ENCODE data around the gene EPO. TPM values are rescaled to one million over a fixed set of nuclear protein-coding genes. Genes with fewer than 3 reads are reported as not detected.
"Not testable (repeated sequence)": the region's sequence is repeated elsewhere in the genome, so short reads cannot be mapped to it uniquely, and the experiment has no call there.

Gene EPO
- total RNA-seq, 4 donors from 2014 or later, result 0.97 TPM; not detected in 3

DNA sequence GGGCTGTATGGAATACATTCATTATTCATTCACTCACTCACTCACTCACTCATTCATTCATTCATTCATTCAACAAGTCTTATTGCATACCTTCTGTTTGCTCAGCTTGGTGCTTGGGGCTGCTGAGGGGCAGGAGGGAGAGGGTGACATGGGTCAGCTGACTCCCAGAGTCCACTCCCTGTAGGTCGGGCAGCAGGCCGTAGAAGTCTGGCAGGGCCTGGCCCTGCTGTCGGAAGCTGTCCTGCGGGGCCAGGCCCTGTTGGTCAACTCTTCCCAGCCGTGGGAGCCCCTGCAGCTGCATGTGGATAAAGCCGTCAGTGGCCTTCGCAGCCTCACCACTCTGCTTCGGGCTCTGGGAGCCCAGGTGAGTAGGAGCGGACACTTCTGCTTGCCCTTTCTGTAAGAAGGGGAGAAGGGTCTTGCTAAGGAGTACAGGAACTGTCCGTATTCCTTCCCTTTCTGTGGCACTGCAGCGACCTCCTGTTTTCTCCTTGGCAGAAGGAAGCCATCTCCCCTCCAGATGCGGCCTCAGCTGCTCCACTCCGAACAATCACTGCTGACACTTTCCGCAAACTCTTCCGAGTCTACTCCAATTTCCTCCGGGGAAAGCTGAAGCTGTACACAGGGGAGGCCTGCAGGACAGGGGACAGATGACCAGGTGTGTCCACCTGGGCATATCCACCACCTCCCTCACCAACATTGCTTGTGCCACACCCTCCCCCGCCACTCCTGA, 2.4 kb downstream of the EPO start:
- Histone ChIP-seq H3K27ac (no peak overlapping the region), H3K27me3 (peaks cover 36% of the 10 kb centered on the region), H3K36me3 (no peaks in the 10 kb centered on the region), H3K9me3 (no peaks in the 10 kb centered on the region), H3K4me1 (peaks cover 29% of the 10 kb centered on the region), H3K4me3 (no peak overlapping the region)
- WGBS, result 90% methylated on average over 14 of the region's 17 CpGs
- TF ChIP-seq POLR2AphosphoS5 (IDR thresholded peaks at IDR 0.05) (no peak), POLR2A (IDR thresholded peaks at IDR 0.05) (no peak), EP300 (IDR thresholded peaks at IDR 0.05) (no peak), CTCF (IDR thresholded peaks at IDR 0.05) (no peak)
- DNase-seq (ENCODE audit: low spot score in 2 of 2), result no peak

- 87% methylated on average over 11 of the region's 16 CpGs for WGBS
- H3K4me1 ChIP-seq, result peaks cover 30% of the 10 kb centered on the region
- no peak overlapping the region for H3K27ac ChIP-seq
- H3K9me3 ChIP-seq, result no peaks in the 10 kb centered on the region
- no peak for DNase-seq (ENCODE audit: low spot score in 2 of 2)
- H3K36me3 ChIP-seq, result no peaks in the 10 kb centered on the region
- H3K27me3 ChIP-seq, result peaks cover 35% of the 10 kb centered on the region
- no peak for TF ChIP-seq CTCF (IDR thresholded peaks at IDR 0.05)
- TF ChIP-seq POLR2A (IDR thresholded peaks at IDR 0.05), result no peak
- no peak for TF ChIP-seq EP300 (IDR thresholded peaks at IDR 0.05)
- no peak for TF ChIP-seq POLR2AphosphoS5 (IDR thresholded peaks at IDR 0.05)
- H3K4me3 ChIP-seq, result no peak overlapping the region
Observed at GRCh38 chr7:100723732-100724275, 3.5 kb downstream of the EPO start.

DNA sequence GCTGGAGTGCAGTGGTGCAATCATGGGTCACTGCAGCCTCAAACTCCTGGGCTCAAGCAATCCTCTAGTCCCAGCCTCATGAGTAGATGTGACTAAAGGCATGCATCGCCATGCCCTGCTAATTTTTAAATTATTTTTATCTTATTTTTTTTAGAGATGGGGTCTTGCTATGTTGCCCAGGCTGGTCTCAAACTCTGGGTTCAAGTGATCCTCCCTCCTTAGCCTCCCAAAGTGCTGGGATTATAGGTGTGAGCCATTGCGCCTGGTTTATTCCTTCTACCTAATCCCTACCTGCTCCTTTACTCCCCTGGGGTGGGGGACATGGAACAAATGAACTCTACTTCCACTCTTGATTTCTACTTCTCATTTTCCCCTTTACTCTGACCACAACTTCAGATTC, 4.1 kb downstream of the EPO start:
- Histone ChIP-seq H3K4me1 (peaks cover 30% of the 10 kb centered on the region), H3K27me3 (peaks cover 30% of the 10 kb centered on the region)
- DNase-seq (ENCODE audit: low spot score in 2 of 2); H3K4me3 ChIP-seq; H3K36me3 ChIP-seq; H3K27ac ChIP-seq; H3K9me3 ChIP-seq: not testable (repeated sequence)
- WGBS, result 97% methylated on average over 2 of the region's 2 CpGs

GRCh38 chr7:100726996-100727761, 6.9 kb downstream of the EPO start:
- 35% methylated on average over 12 of the region's 12 CpGs for WGBS
- no peak for DNase-seq (ENCODE audit: low spot score in 2 of 2)

GRCh38 chr7:100728196-100728595, 7.9 kb downstream of the EPO start:
- H3K36me3 ChIP-seq, result no peaks in the 10 kb centered on the region
- H3K4me1 ChIP-seq, result peaks cover 17% of the 10 kb centered on the region
- no peaks in the 10 kb centered on the region for H3K27me3 ChIP-seq
- TF ChIP-seq POLR2AphosphoS5 (IDR thresholded peaks at IDR 0.05) (no peak), POLR2A (IDR thresholded peaks at IDR 0.05) (no peak), CTCF (IDR thresholded peaks at IDR 0.05) (no peak), EP300 (IDR thresholded peaks at IDR 0.05) (no peak)
- no peaks in the 10 kb centered on the region for H3K9me3 ChIP-seq
- H3K4me3 ChIP-seq, result no peak overlapping the region
- no peak overlapping the region for H3K27ac ChIP-seq
- no peak for DNase-seq (ENCODE audit: low spot score in 2 of 2)
- WGBS, result 86% methylated on average over 8 of the region's 8 CpGs

More at GRCh38 chr7:100726996-100727761, 6.9 kb downstream of the EPO start:
- TF ChIP-seq POLR2A (IDR thresholded peaks at IDR 0.05), result no peak
- TF ChIP-seq POLR2AphosphoS5 (IDR thresholded peaks at IDR 0.05), result no peak
- TF ChIP-seq EP300 (IDR thresholded peaks at IDR 0.05), result no peak
- no peak for TF ChIP-seq CTCF (IDR thresholded peaks at IDR 0.05)
- H3K27ac ChIP-seq, result no peak overlapping the region
- H3K36me3 ChIP-seq, result no peaks in the 10 kb centered on the region
- no peaks in the 10 kb centered on the region for H3K9me3 ChIP-seq
- no peak overlapping the region for H3K4me3 ChIP-seq
- H3K4me1 ChIP-seq, result peaks cover 17% of the 10 kb centered on the region
- peaks cover 5% of the 10 kb centered on the region for H3K27me3 ChIP-seq

Data from suprapubic skin (tissue), 4 donors.